Coronary artery (tissue), 2 donors: ENCODE measurements around the gene AADACL4.

Experiments
- DNase-seq: peaks from one replicate; pipeline ENCODE4 v3.0.0-alpha.2; 2017; ENCODE audit warnings: low spot score
- H3K27ac ChIP-seq, 2 donors: fragments of 200-600 bp; sonication (generic); one replicate each; pipeline ENCODE4 v1.5.1; 2016 to 2019
- H3K4me3 ChIP-seq: fragments of 200-600 bp; sonication (generic); 2 replicates; pipeline ENCODE4 v1.5.1; 2016; ENCODE audit warnings: mild to moderate bottlenecking, moderate library complexity
- CTCF ChIP-seq: fragments of 200-600 bp; sonication (generic); IDR thresholded peaks from one replicate; pipeline ENCODE4 v1.5.1; 2019; ENCODE audit warnings: antibody characterized with exemption

Gene AADACL4

GRCh38 chr1:12598974-12599373, 44.9 kb upstream of the AADACL4 start:
- Histone ChIP-seq H3K4me3 (no peak overlapping the region), H3K27ac (peak overlapping the region; percentile 57 to 66)
- no peak for TF ChIP-seq CTCF
- no peak for DNase-seq

- peak overlapping the region; percentile 57 to 66 for H3K27ac ChIP-seq
- no peak for DNase-seq
- no peak for TF ChIP-seq CTCF
- no peak overlapping the region for H3K4me3 ChIP-seq
Measured at GRCh38 chr1:12599657-12600056, 44.2 kb upstream of the AADACL4 start.

- no peak for DNase-seq
- H3K4me3 ChIP-seq = no peak overlapping the region
- no peak for TF ChIP-seq CTCF
- peak overlapping the region; percentile 57 to 66 for H3K27ac ChIP-seq
Measured at GRCh38 chr1:12600335-12600734, 43.5 kb upstream of the AADACL4 start.

GRCh38 chr1:12600880-12601633, 42.8 kb upstream of the AADACL4 start:
- H3K27ac ChIP-seq = peak overlapping the region; percentile 57 to 66
- no peak overlapping the region for H3K4me3 ChIP-seq
- peak; percentile 21 for TF ChIP-seq CTCF
- DNase-seq = no peak

GRCh38 chr1:12601700-12602658, 41.9 kb upstream of the AADACL4 start:
- DNase-seq = no peak
- Histone ChIP-seq H3K4me3 (no peak overlapping the region), H3K27ac (peak overlapping the region; percentile 57 to 66)
- no peak for TF ChIP-seq CTCF

GRCh38 chr1:12602659-12603024, 41.2 kb upstream of the AADACL4 start:
- no peak overlapping the region for H3K4me3 ChIP-seq
- peak overlapping the region; percentile 57 to 66 for H3K27ac ChIP-seq
- no peak for TF ChIP-seq CTCF
- no peak for DNase-seq
